ENCODE results near the gene ZBTB38.

ZBTB38 gene

DNA sequence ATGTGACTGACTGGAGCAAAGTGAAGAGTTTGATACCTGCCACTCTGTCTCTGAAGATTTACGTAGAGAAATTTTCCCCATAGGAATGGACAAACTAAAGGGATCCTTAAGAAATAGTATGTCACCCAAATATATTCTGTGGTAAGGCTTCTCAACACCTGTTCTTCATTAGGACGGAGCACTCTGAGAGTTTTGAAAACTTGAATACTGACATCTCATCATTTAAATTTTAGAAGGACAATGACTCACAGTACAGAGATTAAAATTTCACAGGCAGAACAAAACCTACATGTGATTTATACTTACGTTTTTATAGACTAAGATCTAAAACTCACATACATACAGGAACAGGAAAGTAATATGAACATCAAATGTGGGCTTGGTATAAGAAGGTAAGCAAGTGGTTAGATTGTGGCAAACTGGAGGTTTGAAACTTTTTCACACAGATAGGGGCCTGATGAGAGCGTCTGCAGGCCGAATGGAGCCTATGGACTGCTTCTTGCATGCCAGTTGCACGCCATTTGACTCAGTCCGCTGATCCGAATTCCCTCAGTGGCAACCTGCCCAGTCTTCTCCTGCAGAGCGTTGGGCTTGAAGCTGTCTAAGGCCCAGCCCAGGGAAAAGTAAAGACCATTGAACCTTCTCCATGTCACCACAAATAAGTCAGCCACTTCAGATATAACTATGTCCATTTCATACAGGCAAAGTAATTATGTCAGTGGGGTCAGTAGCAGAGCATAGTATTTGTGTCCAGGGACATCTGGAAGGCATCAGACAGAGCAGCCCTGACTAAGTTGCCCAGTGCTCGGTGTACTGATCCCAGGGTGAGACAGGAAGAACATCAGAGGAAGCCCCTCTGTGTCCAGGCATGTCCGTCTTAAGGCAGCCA, 45.7 kb downstream of the ZBTB38 start:
- in situ Hi-C loops (cut with HindIII; ENCODE audit: low sequenced_read_pairs), result loop anchor here (5.0 kb wide), 1 partner anchor 92 kb away; no protein-coding TSS in a partner anchor

DNA sequence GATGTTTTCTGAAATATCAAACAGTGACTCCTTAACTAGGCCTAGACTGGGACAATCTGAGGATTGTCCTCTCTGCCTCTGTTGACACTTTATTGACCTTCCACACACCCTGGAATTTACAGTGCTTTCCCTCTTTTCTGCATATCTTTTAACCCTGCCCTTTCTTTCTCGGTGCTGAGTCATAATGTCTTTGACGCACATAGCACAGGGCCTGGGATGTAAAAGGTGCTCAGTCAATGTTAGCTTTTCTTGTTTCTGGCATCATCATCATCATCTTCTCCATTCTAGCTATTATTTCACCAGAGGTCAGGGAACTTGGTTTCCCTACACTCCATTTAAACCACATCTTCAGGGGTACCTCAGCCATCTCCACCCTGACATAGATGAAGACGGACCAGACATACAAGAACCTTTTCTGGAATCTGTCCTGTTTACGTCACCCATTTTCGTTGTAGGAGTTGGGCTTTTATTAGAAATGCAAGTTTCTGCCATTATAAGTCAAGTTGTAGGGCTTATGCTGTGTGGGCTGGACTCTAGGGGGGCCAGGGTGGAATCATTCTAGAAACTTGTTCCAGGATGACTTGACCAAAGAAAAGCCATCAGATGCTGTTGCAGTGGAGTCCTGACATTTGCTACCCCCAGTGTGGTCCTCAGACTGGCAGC, 46.6 kb downstream of the ZBTB38 start:
- in situ Hi-C loops (cut with HindIII; ENCODE audit: low sequenced_read_pairs), result loop anchor here (5.0 kb wide), 1 partner anchor 93 kb away; no protein-coding TSS in a partner anchor

DNA sequence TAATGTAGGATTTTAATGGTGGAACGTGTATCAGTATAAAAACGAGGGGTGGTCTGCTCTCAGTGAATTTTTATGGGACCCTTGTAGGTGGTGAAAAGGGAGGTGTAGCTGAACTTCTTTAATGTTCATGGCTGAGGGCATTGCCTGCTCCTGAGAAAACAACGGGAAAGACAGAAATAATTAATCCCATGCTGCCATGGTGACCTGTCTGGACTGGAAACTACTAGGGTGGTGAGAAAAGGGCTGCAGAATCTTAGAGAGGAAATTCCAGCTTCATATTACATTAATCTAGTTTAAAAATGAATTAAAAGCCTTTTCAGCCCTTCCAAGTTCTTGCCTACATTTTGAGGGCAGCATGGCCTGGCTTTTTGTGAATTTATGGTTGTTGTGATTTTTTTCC, 47.6 kb downstream of the ZBTB38 start:
- in situ Hi-C loops (cut with HindIII; ENCODE audit: low sequenced_read_pairs), result no loop called here
